LNCaP clone FGC (cell line): Measurements from ENCODE around the gene SFI1.
"Not testable (repeated sequence)": the region's sequence is repeated elsewhere in the genome, so short reads cannot be mapped to it uniquely, and the experiment has no call there.

Experiments
- DNase-seq: peaks from one replicate; pipeline ENCODE4 v3.0.0-alpha.2; 2011; ENCODE audit warnings: low read depth
- H3K4me3 ChIP-seq: 2 replicates; pipeline ENCODE4 v1.5.1; 2011; ENCODE audit warnings: mild to moderate bottlenecking, low read depth, low read length, control low read depth
- CTCF ChIP-seq: IDR thresholded peaks from 2 replicates; pipeline ENCODE4 v1.5.1; 2012; ENCODE audit warnings: mild to moderate bottlenecking; ENCODE audit not compliant: control insufficient read depth, insufficient read depth; ENCODE audit errors: extremely low read depth

SFI1 gene

GRCh38 chr22:31532060-31532459 lies 35.7 kb downstream of the SFI1 start:
- H3K4me3 ChIP-seq, result no peak overlapping the region
- TF ChIP-seq CTCF, result no peak
- no peak for DNase-seq

DNA sequence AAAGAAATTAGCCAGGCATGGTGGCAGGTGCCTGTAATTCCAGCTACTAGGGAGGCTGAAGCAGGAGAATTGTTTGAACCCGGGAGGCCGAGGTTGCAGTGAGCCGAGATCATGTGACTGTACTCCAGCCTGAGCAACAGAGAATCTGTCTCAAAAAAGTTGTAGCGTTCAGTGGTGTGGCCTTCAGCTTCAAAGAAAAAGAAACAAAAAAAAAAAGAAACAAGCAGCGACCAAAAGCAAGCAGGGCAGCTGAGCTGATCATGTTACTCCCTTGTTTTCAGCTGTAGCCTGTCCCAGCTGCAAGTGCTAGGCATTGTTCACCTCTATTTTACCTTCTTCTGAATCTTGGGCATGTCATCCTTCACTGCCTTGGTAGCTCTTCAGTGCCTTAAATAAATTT lies 37.0 kb downstream of the SFI1 start:
- no peak overlapping the region for H3K4me3 ChIP-seq
- DNase-seq, result no peak
- TF ChIP-seq CTCF, result no peak

- no peak overlapping the region for H3K4me3 ChIP-seq
- no peak for DNase-seq
- no peak for TF ChIP-seq CTCF
Observed at GRCh38 chr22:31537019-31537535, 40.7 kb downstream of the SFI1 start.

DNA sequence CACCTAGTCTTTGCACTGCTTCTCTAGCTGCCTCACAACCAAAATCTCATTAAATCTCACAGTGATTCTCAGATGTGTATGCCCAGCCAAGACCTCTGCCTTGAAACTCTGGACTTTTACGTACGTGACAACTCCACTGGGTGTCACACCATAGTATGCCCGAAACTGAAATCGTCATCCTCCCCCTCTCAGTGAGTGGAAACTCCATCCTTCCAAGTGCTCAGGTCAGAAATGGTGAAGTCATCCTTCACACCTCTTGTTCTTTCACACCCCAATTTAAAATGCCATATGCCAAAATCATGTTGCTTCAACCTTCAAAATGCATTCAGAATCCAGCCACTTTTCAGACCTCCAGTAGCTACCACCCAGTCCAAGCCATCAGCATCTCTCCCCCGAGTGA lies 42.5 kb downstream of the SFI1 start:
- no peak for DNase-seq
- TF ChIP-seq CTCF, result no peak
- H3K4me3 ChIP-seq, result no peak overlapping the region

DNA sequence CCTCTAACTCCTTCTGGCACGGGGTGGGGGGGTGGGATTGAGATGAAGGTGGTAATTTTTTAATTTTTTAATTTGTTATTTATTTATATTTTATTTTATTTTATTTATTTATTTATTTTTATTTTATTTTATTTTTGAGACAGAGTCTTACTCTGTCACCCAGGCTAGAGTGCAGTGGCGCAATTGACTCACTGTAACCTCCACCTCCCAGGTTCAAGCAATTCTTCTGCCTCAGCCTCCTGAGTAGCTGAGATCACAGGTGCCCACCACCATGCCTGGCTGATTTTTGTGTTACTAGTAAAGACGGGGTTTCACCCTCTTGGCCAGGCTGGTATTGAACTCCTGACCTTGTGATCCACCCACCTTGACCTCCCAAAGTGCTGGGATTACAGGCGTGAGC lies 43.8 kb downstream of the SFI1 start:
- not testable (repeated sequence) for DNase-seq, H3K4me3 ChIP-seq

- TF ChIP-seq CTCF, result no peak
- no peak overlapping the region for H3K4me3 ChIP-seq
- DNase-seq, result no peak
Observed at GRCh38 chr22:31540966-31541365, 44.6 kb downstream of the SFI1 start.

- TF ChIP-seq CTCF, result no peak
- DNase-seq, result no peak
- no peak overlapping the region for H3K4me3 ChIP-seq
Observed at GRCh38 chr22:31544481-31545480, 48.4 kb downstream of the SFI1 start.
